H54 (cell line): ENCODE measurements around the gene SERINC2.

Experiments used
- DNase-seq: peaks from one replicate; pipeline ENCODE4 v3.0.0; 2011; ENCODE audit warnings: low spot score, mixed read lengths; ENCODE audit not compliant: insufficient read length
- FAIRE-seq: peaks from 3 replicates; lab custom pipeline; 2011; peaks lifted over from hg19 to GRCh38; lab: Jason Lieb, UNC
- POLR2A ChIP-seq: IDR thresholded peaks from 2 replicates; pipeline ENCODE4 v1.6.1; 2011; ENCODE audit warnings: low read depth, mild to moderate bottlenecking, low read length

SERINC2 gene

GRCh38 chr1:31396633-31397351 is 16.2 kb upstream of the SERINC2 start:
- DNase-seq (no peak), FAIRE-seq (peak; percentile 58)
- no peak for TF ChIP-seq POLR2A

GRCh38 chr1:31397360-31398095 is 15.5 kb upstream of the SERINC2 start:
- peak; percentile 65 for FAIRE-seq
- no peak for TF ChIP-seq POLR2A
- DNase-seq = peak; percentile 66

GRCh38 chr1:31398246-31398645 is 14.8 kb upstream of the SERINC2 start:
- DNase-seq = no peak
- FAIRE-seq = no peak
- TF ChIP-seq POLR2A = no peak

- DNase-seq = no peak
- no peak for FAIRE-seq
- no peak for TF ChIP-seq POLR2A
These were observed 13.0 kb upstream of the SERINC2 start for GRCh38 chr1:31399976-31400375.

- DNase-seq = no peak
- TF ChIP-seq POLR2A = no peak
- no peak for FAIRE-seq
These were observed 12.6 kb upstream of the SERINC2 start for GRCh38 chr1:31400393-31400792.

GRCh38 chr1:31401241-31401640 is 11.8 kb upstream of the SERINC2 start:
- FAIRE-seq (no peak), DNase-seq (no peak)
- TF ChIP-seq POLR2A = no peak

- DNase-seq (no peak), FAIRE-seq (no peak)
- TF ChIP-seq POLR2A = no peak
These were observed 7.3 kb upstream of the SERINC2 start for GRCh38 chr1:31405578-31406245.

- no peak for FAIRE-seq
These were observed 5.9 kb upstream of the SERINC2 start for GRCh38 chr1:31407029-31407626.

GRCh38 chr1:31408788-31409318 is 4.2 kb upstream of the SERINC2 start:
- no peak for TF ChIP-seq POLR2A
- DNase-seq (no peak), FAIRE-seq (no peak)

More at GRCh38 chr1:31407029-31407626, 5.9 kb upstream of the SERINC2 start:
- no peak for DNase-seq
- TF ChIP-seq POLR2A = no peak

GRCh38 chr1:31409946-31410858 is 2.8 kb upstream of the SERINC2 start:
- FAIRE-seq = no peak
- no peak for TF ChIP-seq POLR2A
- no peak for DNase-seq

- DNase-seq = no peak
- TF ChIP-seq POLR2A = no peak
- FAIRE-seq = no peak
These were observed 2.1 kb upstream of the SERINC2 start for GRCh38 chr1:31410871-31411270.

- no peak for FAIRE-seq
- no peak for TF ChIP-seq POLR2A
- no peak for DNase-seq
These were observed 808 bp upstream of the SERINC2 start for GRCh38 chr1:31412205-31412604.

- TF ChIP-seq POLR2A = no peak
- DNase-seq (no peak), FAIRE-seq (no peak)
These were observed 490 bp downstream of the SERINC2 start for GRCh38 chr1:31413405-31414001.
